K562 (cell line): Measurements from ENCODE around the gene NMNAT3. TPM values are rescaled to one million over a fixed set of nuclear protein-coding genes. Genes with fewer than 3 reads are reported as not detected.

Experiments
- ATF1 ChIP-seq, 2 experiments: fragments of 450-650 bp in 1 of 2; IDR thresholded peaks; 2 replicates each; pipeline ENCODE4 v1.6.1; 2016; ENCODE audit warnings: missing compliant biosample characterization in 1 of 2, missing genetic modification characterization in 1 of 2
- CBX3 ChIP-seq, 2 experiments: IDR thresholded peaks; 1 replicate in 1 of 2; 2 replicates in 1 of 2; pipeline ENCODE4 v1.6.1; 2012; ENCODE audit warnings: inconsistent platforms in 2 of 2, low read length in 2 of 2, borderline replicate concordance in 1 of 2, control low read depth in 1 of 2
- CREB1 ChIP-seq, 2 experiments: sonication (generic) in 1 of 2; formaldehyde crosslinking in 1 of 2; IDR thresholded peaks; 2 replicates each; pipeline versions ENCODE4 v1.6.1 to v1.8.0; 2012 to 2022; ENCODE audit warnings: inconsistent platforms in 1 of 2, mild to moderate bottlenecking in 1 of 2, missing genetic modification reagents in 1 of 2, moderate library complexity in 1 of 2
- FOXP1 ChIP-seq: sonication (generic); formaldehyde crosslinking; IDR thresholded peaks from 2 replicates; pipeline ENCODE4 v1.8.0; 2022; ENCODE audit warnings: mild to moderate bottlenecking, missing genetic modification reagents
- MED1 ChIP-seq: sonication (generic); formaldehyde crosslinking; IDR thresholded peaks from 2 replicates; pipeline ENCODE4 v1.8.1; 2023; ENCODE audit warnings: missing genetic modification reagents, borderline replicate concordance
- MEIS2 ChIP-seq: fragments of 450-650 bp; IDR thresholded peaks from 2 replicates; pipeline ENCODE4 v1.6.1; 2014; ENCODE audit warnings: mild to moderate bottlenecking; ENCODE audit not compliant: partially characterized antibody
- MTA3 ChIP-seq: fragments of 450-650 bp; formaldehyde crosslinking; IDR thresholded peaks from 2 replicates; pipeline ENCODE4 v1.6.1; 2017; ENCODE audit warnings: mild to moderate bottlenecking, borderline replicate concordance
- NR2F6 ChIP-seq: fragments of 450-650 bp; formaldehyde crosslinking; IDR thresholded peaks from 2 replicates; pipeline ENCODE4 v1.4.0; 2020; ENCODE audit warnings: mild to moderate bottlenecking
- RBM17 ChIP-seq: fragments of 200-400 bp; formaldehyde crosslinking; IDR thresholded peaks from 2 replicates; pipeline ENCODE4 v1.6.1; 2017; ENCODE audit warnings: low read depth, mild to moderate bottlenecking, low read length, borderline replicate concordance
- SUPT5H ChIP-seq: fragments of 450-650 bp; IDR thresholded peaks from 2 replicates; pipeline ENCODE4 v1.6.1; 2016
- TOE1 ChIP-seq, 2 experiments: fragments of 450-650 bp in 1 of 2; sonication (generic) in 1 of 2; formaldehyde crosslinking in 1 of 2; IDR thresholded peaks; 2 replicates each; pipeline versions ENCODE4 v1.7.1 to v1.8.0; 2016 to 2022; ENCODE audit warnings: borderline replicate concordance in 2 of 2, mild to moderate bottlenecking in 2 of 2, antibody characterized with exemption in 1 of 2, inconsistent platforms in 1 of 2, low read depth in 1 of 2, missing genetic modification reagents in 1 of 2, moderate library complexity in 1 of 2
- ZNF263 ChIP-seq: sonication (generic); formaldehyde crosslinking; IDR thresholded peaks from 2 replicates; pipeline ENCODE4 v1.8.0; 2022; ENCODE audit warnings: mild to moderate bottlenecking, missing genetic modification reagents, borderline replicate concordance
- ZNF668 ChIP-seq: fragments of 250-450 bp; sonication (Bioruptor Pico); IDR thresholded peaks from 2 replicates; pipeline ENCODE4 v1.8.0; 2022; ENCODE audit warnings: mild to moderate bottlenecking, inconsistent platforms
- polyA plus RNA-seq, 8 experiments: library from polyadenylated mRNA; depleted of rRNA in 4 of 8; stranded (reverse) in 5 of 8; unstranded in 3 of 8; fragments of >200 nt; fragmentation: Nextera tagmentation in 2 of 8; fragmentation: Illumina TruSeq in 1 of 8; extraction: Ambion mirVana in 2 of 8; extraction: Trizol in 1 of 8; gene quantifications; 2 replicates each; pipeline versions ENCODE4 v1.2.1 to v1.2.3, GENCODE V29; 2011 to 2014; ENCODE audit warnings: inconsistent platforms in 1 of 8, missing spikeins in 1 of 8
- total RNA-seq, 7 experiments: library from RNA; depleted of rRNA in 6 of 7; stranded (reverse); fragments of >200 nt in 6 of 7; fragmentation: Illumina TruSeq in 2 of 7; extraction: Trizol in 2 of 7; gene quantifications; 2 replicates each; pipeline versions ENCODE4 v1.2.1 to v1.2.3, GENCODE V29; 2011 to 2021; ENCODE audit warnings: low replicate concordance in 1 of 7
- TF ChIP-seq, protein P1 (sequence below), 2 experiments: IDR thresholded peaks in 1 of 2; conservative IDR thresholded peaks in 1 of 2; 2 replicates each; pipeline ENCODE4 v1.6.1; 2016; ENCODE audit warnings: low read depth in 2 of 2, mild to moderate bottlenecking in 1 of 2, missing compliant biosample characterization in 1 of 2, missing genetic modification characterization in 1 of 2, moderate library complexity in 1 of 2

Gene NMNAT3
- total and polyA plus RNA-seq, 9 of the 15 experiments (the other 6 are each of a cell fraction or from before 2014, with no cell fraction given) = 2.3 to 12.5 (median 6.6) TPM

DNA sequence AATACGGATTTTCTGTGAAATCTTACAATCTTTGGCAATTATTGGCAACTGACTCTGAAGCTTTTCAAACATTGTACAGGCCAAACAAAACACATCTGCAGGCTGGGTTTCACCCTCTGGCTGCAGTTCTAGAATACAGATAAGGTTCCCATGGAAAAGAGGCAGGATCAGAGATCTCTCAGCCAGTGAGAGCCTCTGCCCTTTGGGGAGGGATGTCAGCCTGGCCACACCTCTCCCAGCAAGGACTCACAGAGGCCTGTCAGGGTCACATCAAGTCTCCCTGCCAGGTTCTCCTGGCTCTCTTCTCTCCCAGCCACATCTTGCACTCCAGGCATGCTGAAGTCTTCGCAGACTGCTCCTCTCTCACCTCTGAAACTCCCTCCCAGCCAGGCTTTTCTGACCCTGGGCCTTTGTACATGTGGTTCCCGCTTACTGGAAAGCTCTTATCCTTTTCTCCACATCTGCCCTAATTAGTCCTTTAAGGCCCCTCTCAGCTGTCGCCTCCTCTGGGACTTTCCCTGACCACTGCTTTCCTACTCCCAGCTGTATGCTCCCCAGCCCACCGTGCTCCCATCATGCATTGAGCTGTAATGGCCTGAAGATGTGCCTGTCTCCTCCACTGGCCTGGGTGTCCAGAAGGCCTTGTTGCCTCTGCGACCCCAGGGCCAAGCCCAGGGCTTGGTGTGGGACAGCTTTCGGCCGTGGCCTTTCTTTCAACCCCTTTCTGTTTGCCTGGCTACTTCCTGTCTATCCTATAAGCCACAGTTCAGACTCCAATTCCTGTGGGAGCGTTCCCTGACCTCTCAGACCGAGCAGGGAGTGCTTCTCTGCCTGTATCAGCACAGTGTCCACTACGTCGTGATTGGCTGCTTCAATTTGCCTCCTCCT, 142.5 kb downstream of the NMNAT3 start (continued):
- no peak for TF ChIP-seq ZNF668 (CRISPR knock-in tag)
- no peak for TF ChIP-seq ZNF263 (CRISPR knock-in tag)
- no peak for TF ChIP-seq SUPT5H
- no peak for TF ChIP-seq FOXP1 (CRISPR knock-in tag)
- no peak for TF ChIP-seq RBM17
- no peak for TF ChIP-seq MTA3
- TF ChIP-seq MEIS2 = peak; percentile 41
- no peak for TF ChIP-seq TOE1 (IDR thresholded peaks at IDR 0.05; ENCODE audit: borderline replicate concordance)
- no peak for TF ChIP-seq TOE1 (CRISPR knock-in tag; IDR thresholded peaks at IDR 0.05; ENCODE audit: borderline replicate concordance, low read depth)
- no peak for TF ChIP-seq MED1 (CRISPR knock-in tag)
- no peak for TF ChIP-seq ATF1 (CRISPR knock-in tag; IDR thresholded peaks at IDR 0.05)
- TF ChIP-seq ATF1 (tag; IDR thresholded peaks at IDR 0.05) = no peak
- no peak for TF ChIP-seq CREB1 (IDR thresholded peaks at IDR 0.05)
- no peak for TF ChIP-seq CREB1 (CRISPR knock-in tag; IDR thresholded peaks at IDR 0.05)
- TF ChIP-seq NR2F6 = no peak
- TF ChIP-seq, protein P1, sequence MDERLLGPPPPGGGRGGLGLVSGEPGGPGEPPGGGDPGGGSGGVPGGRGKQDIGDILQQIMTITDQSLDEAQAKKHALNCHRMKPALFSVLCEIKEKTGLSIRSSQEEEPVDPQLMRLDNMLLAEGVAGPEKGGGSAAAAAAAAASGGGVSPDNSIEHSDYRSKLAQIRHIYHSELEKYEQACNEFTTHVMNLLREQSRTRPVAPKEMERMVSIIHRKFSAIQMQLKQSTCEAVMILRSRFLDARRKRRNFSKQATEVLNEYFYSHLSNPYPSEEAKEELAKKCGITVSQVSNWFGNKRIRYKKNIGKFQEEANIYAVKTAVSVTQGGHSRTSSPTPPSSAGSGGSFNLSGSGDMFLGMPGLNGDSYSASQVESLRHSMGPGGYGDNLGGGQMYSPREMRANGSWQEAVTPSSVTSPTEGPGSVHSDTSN (CRISPR knock-in tag; IDR thresholded peaks at IDR 0.05; ENCODE audit: low read depth) = no peak
- TF ChIP-seq, protein P1 (tag; conservative IDR thresholded peaks at IDR 0.05; ENCODE audit: low read depth) = peak; percentile 41
- no peak for TF ChIP-seq CBX3 (IDR thresholded peaks at IDR 0.05; ENCODE audit: borderline replicate concordance in 1 of 2, low read length in 2 of 2)
